ENCODE measurements around the gene BMP3. TPM values are rescaled to one million over a fixed set of nuclear protein-coding genes. Genes with fewer than 3 reads are reported as not detected.

The BMP3 gene, protein sequence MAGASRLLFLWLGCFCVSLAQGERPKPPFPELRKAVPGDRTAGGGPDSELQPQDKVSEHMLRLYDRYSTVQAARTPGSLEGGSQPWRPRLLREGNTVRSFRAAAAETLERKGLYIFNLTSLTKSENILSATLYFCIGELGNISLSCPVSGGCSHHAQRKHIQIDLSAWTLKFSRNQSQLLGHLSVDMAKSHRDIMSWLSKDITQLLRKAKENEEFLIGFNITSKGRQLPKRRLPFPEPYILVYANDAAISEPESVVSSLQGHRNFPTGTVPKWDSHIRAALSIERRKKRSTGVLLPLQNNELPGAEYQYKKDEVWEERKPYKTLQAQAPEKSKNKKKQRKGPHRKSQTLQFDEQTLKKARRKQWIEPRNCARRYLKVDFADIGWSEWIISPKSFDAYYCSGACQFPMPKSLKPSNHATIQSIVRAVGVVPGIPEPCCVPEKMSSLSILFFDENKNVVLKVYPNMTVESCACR
- 0.58 and 0.76 TPM in 2 replicates for total RNA-seq (2013; cell fraction: nucleolus; rRNA removed)
- total RNA-seq (2014; rRNA removed) (1.2 and 1.4 TPM in 2 replicates), total RNA-seq (2014; rRNA removed; fragmentation: Illumina TruSeq; extraction: Trizol) (1.0 and 1.4 TPM in 2 replicates), total RNA-seq (2021) (0.90 and 1.2 TPM in 2 replicates), polyA plus RNA-seq (2011; rRNA removed) (0.91 and 1.2 TPM in 2 replicates), polyA plus RNA-seq (2014; fragmentation: Illumina TruSeq; extraction: Trizol) (0.85 and 1.1 TPM in 2 replicates), polyA plus RNA-seq (2014; fragmentation: Nextera tagmentation; extraction: Ambion mirVana) (1 to 10 TPM in 1 of 2 experiments, under 1 TPM in 1; 0.37 to 1.3 TPM), polyA plus RNA-seq (2014; rRNA removed) (0.44 and 0.53 TPM in 2 replicates), polyA plus RNA-seq (2016; fragmentation: Nextera tagmentation; extraction: Ambion mirVana) (under 1 TPM; 0.39 to 0.47 TPM), polyA minus RNA-seq (2011; rRNA and poly(A)+ RNA removed) (0.57 and 1.1 TPM in 2 replicates), Bru-seq, nascent RNA (percentile 33 among the genes with signal in this experiment), BruChase-seq, experiment 1, labeled RNA remaining after a 6-hour chase (percentile 18 among the genes with signal in this experiment), BruChase-seq, experiment 2, labeled RNA remaining after a 2-hour chase (percentile 31 among the genes with signal in this experiment)
- not detected for polyA plus RNA-seq (2011; ENCODE audit: low read depth)
- polyA plus RNA-seq (2011; cell fraction: cytosol; rRNA removed), result 0.34 and 0.42 TPM in 2 replicates
- polyA plus RNA-seq (2011; cell fraction: nucleus; rRNA removed), result 0.19 and 0.50 TPM in 2 replicates
- polyA plus RNA-seq (2012), result not detected in 2 replicates
- polyA minus RNA-seq (2011; cell fraction: cytosol; rRNA and poly(A)+ RNA removed), result 0.27 and 0.62 TPM in 2 replicates
- 0.85 and 1.4 TPM in 2 replicates for polyA minus RNA-seq (2011; cell fraction: nucleus; rRNA and poly(A)+ RNA removed)
- long read RNA-seq, experiment 1, partial matches to known transcripts, result 2 of 5 reads
- long read RNA-seq, experiment 1, other reads (novel, unspliced or antisense), result 3 of 5 reads
- long read RNA-seq, experiment 2, full-length matches to known transcripts, result 2 of 6 reads
- long read RNA-seq, experiment 2, partial matches to known transcripts, result 2 of 6 reads
- long read RNA-seq, experiment 2, other reads (novel, unspliced or antisense), result 2 of 6 reads

DNA sequence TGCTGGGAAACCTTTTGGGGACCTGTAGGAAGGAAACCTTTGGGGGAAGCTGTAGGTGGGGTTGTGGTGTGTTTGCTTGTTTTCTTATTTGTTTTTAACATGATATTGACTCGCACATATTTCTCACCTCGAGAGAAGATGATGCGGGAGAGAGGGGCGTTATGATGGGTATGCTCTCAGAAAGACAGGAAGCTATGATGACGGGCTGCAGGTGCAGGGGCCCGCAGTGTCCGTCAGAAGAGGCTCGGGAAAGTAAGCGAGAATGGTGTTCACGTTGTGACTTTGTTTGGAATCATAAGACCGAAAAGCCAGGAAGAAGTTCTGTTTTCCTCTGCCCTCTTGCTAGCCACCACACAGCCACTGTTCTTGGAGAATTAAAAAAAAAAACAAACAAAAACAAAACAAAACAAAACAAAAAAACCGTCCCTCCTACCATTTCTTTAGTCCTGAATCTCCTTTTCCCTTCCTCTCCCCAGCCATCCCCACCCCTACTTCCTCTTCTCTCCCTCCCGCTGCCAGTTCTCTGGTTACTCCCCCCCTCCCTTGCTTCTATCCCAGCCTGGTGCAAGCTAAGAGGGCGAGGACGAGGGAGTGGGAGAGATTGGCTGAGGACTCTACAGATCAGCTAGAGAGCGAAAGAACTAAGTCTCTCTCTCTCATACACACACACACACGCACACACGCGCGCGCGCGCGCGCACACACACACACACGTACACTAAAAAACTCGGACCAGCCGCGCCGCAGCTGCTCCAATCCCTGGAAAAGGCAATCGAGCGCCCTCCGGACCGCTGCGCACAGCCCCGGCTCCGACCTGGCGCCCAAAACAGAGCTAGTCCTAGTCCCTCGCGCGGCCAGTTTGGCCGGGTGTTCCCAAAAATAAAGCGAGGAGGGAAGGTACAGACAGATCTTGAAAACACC, at the start of gene BMP3:
Gene BMP3, plus strand, starts transcription at position 648 of the 920 bp plus-strand sequence. CDS start 577 bp downstream, outside the sequence.
- no peaks in the 10 kb centered on the region for H3K4me1 ChIP-seq (ENCODE audit: control insufficient read depth, insufficient read depth, low read length)
- H3K4me3 ChIP-seq, result peak within 1 kb of the TSS; percentile 65
- WGBS (ENCODE audit: insufficient coverage, insufficient replicate concordance, low lambda C conversion rate, missing lambda C conversion rate), result 10% methylated on average over 43 of the region's 43 CpGs
- no peak within 1 kb of the TSS for H3K9ac ChIP-seq (ENCODE audit: control insufficient read depth, insufficient read depth, low read length)
- ChIA-PET POLR2A (interaction anchor here (0.5 to 1.0 kb wide), 3 partner anchors 9 to 1856 kb away, joined by 3 to 5 read pairs (median 4); no protein-coding TSS in a partner anchor), RAD21 (ENCODE audit: unreplicated experiment) (interaction anchor here (0.7 to 3.1 kb wide), 11 partner anchors 9 to 819 kb away, joined by 3 to 14 read pairs (median 3); no protein-coding TSS in a partner anchor), CTCF (interaction anchor here (0.8 to 15.3 kb wide), 9 partner anchors 9 to 669 kb away, joined by 3 to 268 read pairs (median 4); no protein-coding TSS in a partner anchor), SMC1A (ENCODE audit: uncharacterized antibody, unreplicated experiment) (interaction anchor here (0.6 to 14.8 kb wide), 14 partner anchors 9 to 667 kb away, joined by 3 to 144 read pairs (median 4); no protein-coding TSS in a partner anchor)
- peak within 1 kb of the TSS; percentile 51 for H2AFZ ChIP-seq (ENCODE audit: control insufficient read depth, low read depth, low read length)
- H3K36me3 ChIP-seq (ENCODE audit: control insufficient read depth in 2 of 2, insufficient read depth in 2 of 2, low read length in 1 of 2), result no peaks in the 10 kb centered on the region
- H4K20me1 ChIP-seq (ENCODE audit: control insufficient read depth, insufficient read depth), result no peaks in the 10 kb centered on the region
- ATAC-seq (peak; percentile 61), FAIRE-seq (no peak), DNase-seq (ENCODE audit: low read depth, low spot score) (no peak)
- TF ChIP-seq ATF7 (IDR thresholded peaks at IDR 0.05; ENCODE audit: low read depth), result no peak
- no peak for TF ChIP-seq NFXL1 (IDR thresholded peaks at IDR 0.05; ENCODE audit: borderline replicate concordance)
- no peak for TF ChIP-seq NRF1 (conservative IDR thresholded peaks at IDR 0.05; ENCODE audit: low read depth, low read length)
- TF ChIP-seq NR2F1 (conservative IDR thresholded peaks at IDR 0.05), result no peak
- H3K79me2 ChIP-seq (ENCODE audit: control insufficient read depth, insufficient read depth, low read length), result no peaks in the 10 kb centered on the region
- no peak within 1 kb of the TSS for H3K27ac ChIP-seq (ENCODE audit: control insufficient read depth, insufficient read depth)
- H3K9me3 ChIP-seq (replicated peaks; ENCODE audit: control insufficient read depth, insufficient read depth, low read length), result no peaks in the 10 kb centered on the region
- intact Hi-C loops (cut with micrococcal nuclease; ENCODE audit: unreplicated experiment), result loop anchor here (5.0 kb wide), 1 partner anchor 153 kb away; no protein-coding TSS in a partner anchor
- in situ Hi-C loops (cut with MboI), result no loop called here
- no TSS peak for BruUV-seq (replicated peaks)
- H3K27me3 ChIP-seq (replicated peaks in 1 of 2; ENCODE audit: control insufficient read depth in 2 of 2, insufficient read depth in 2 of 2, low read length in 1 of 2), result peaks cover 6 to 7% of the 10 kb centered on the region in 2 experiments; a peak in 3 of 4 replicates
- peak within 1 kb of the TSS; percentile 72 for H3K4me2 ChIP-seq (ENCODE audit: control insufficient read depth, insufficient read depth)
